H9 (cell line): ENCODE measurements around the gene CD4. TPM values are rescaled to one million over a fixed set of nuclear protein-coding genes. Genes with fewer than 3 reads are reported as not detected.
A peak's percentile ranks its signal among the peaks of the same experiment; 100 is the strongest.

Experiments used
- DNase-seq: peaks from one replicate; pipeline ENCODE4 v3.0.0-alpha.2; 2017
- H2AFZ ChIP-seq: one replicate; pipeline ENCODE4 v1.6.1; 2013; ENCODE audit warnings: mild to moderate bottlenecking, low read length, control low read depth, moderate library complexity
- H2AK5ac ChIP-seq: 2 replicates; pipeline ENCODE4 v1.6.1; 2013; ENCODE audit warnings: low read length, control low read depth, mixed read lengths; ENCODE audit not compliant: insufficient read length
- H2BK120ac ChIP-seq: one replicate; pipeline ENCODE4 v1.6.1; 2013; ENCODE audit warnings: low read depth, mild to moderate bottlenecking, low read length, control low read depth, inconsistent platforms; ENCODE audit not compliant: poor library complexity, severe bottlenecking
- H2BK12ac ChIP-seq: 2 replicates; pipeline ENCODE4 v1.6.1; 2013; ENCODE audit warnings: low read length, control low read depth, mixed read lengths, low read depth; ENCODE audit not compliant: insufficient read length
- H2BK15ac ChIP-seq: 2 replicates; pipeline ENCODE4 v1.6.1; 2013; ENCODE audit warnings: low read depth, low read length, control low read depth
- H2BK20ac ChIP-seq: one replicate; pipeline ENCODE4 v1.6.1; 2013; ENCODE audit warnings: low read depth, mild to moderate bottlenecking, low read length, control low read depth, inconsistent platforms; ENCODE audit not compliant: poor library complexity, severe bottlenecking
- H2BK5ac ChIP-seq: 2 replicates; pipeline ENCODE4 v1.6.1; 2013; ENCODE audit warnings: low read length, control low read depth, mixed read lengths; ENCODE audit not compliant: insufficient read length
- H3K14ac ChIP-seq: 2 replicates; pipeline ENCODE4 v1.6.1; 2013; ENCODE audit warnings: low read length, control low read depth; ENCODE audit not compliant: insufficient read depth
- H3K18ac ChIP-seq: 2 replicates; pipeline ENCODE4 v1.6.1; 2013; ENCODE audit warnings: low read depth, mild to moderate bottlenecking, mixed read lengths, low read length, control low read depth; ENCODE audit not compliant: insufficient read length
- H3K23ac ChIP-seq: 2 replicates; pipeline ENCODE4 v1.6.1; 2013; ENCODE audit warnings: low read length, control low read depth, mixed read lengths, low read depth; ENCODE audit not compliant: insufficient read length
- H3K23me2 ChIP-seq: 2 replicates; pipeline ENCODE4 v1.6.1; 2013; ENCODE audit warnings: low read depth, mild to moderate bottlenecking, mixed read lengths, low read length, control low read depth; ENCODE audit not compliant: insufficient read length, poor library complexity, severe bottlenecking
- H3K27ac ChIP-seq: 2 replicates; pipeline ENCODE4 v1.5.1; 2013; ENCODE audit warnings: low read length, control low read depth, mixed read lengths, low read depth; ENCODE audit not compliant: insufficient read length
- H3K27me3 ChIP-seq: 2 replicates; pipeline ENCODE4 v1.6.1; 2013; ENCODE audit warnings: low read length, control low read depth, inconsistent platforms; ENCODE audit not compliant: insufficient read depth
- H3K4ac ChIP-seq: 2 replicates; pipeline ENCODE4 v1.6.1; 2013; ENCODE audit warnings: low read depth, mild to moderate bottlenecking, control low read depth, inconsistent platforms, low read length, moderate library complexity
- H3K4me1 ChIP-seq: 2 replicates; pipeline ENCODE4 v1.6.1; 2013; ENCODE audit warnings: low read length, control low read depth, inconsistent platforms; ENCODE audit not compliant: insufficient read depth
- H3K4me2 ChIP-seq: 2 replicates; pipeline ENCODE4 v1.6.1; 2013; ENCODE audit warnings: low read length, control low read depth, mixed read lengths; ENCODE audit not compliant: insufficient read length, insufficient read depth
- H3K56ac ChIP-seq: 2 replicates; pipeline ENCODE4 v1.6.1; 2013; ENCODE audit warnings: low read depth, mild to moderate bottlenecking, mixed read lengths, low read length, control low read depth; ENCODE audit not compliant: insufficient read length
- H3K79me1 ChIP-seq: 2 replicates; pipeline ENCODE4 v1.6.1; 2013; ENCODE audit warnings: low read depth, mild to moderate bottlenecking, moderate library complexity, low read length, control low read depth, inconsistent platforms; ENCODE audit not compliant: insufficient read depth, poor library complexity, severe bottlenecking
- H3K79me2 ChIP-seq: 2 replicates; pipeline ENCODE4 v1.6.1; 2013; ENCODE audit warnings: low read length, control low read depth, inconsistent platforms; ENCODE audit not compliant: insufficient read depth
- H3K9ac ChIP-seq: 2 replicates; pipeline ENCODE4 v1.6.1; 2013; ENCODE audit warnings: low read length, control low read depth, mixed read lengths; ENCODE audit not compliant: insufficient read length; ENCODE audit errors: extremely low read depth
- H3K9me3 ChIP-seq: one replicate; pipeline ENCODE4 v1.6.1; 2013; ENCODE audit warnings: low read depth, low read length, inconsistent platforms; ENCODE audit not compliant: control insufficient read depth
- H3T11ph ChIP-seq: one replicate; pipeline ENCODE4 v1.6.1; 2013; ENCODE audit warnings: mild to moderate bottlenecking, low read length, control low read depth, inconsistent platforms
- H4K20me1 ChIP-seq: one replicate; pipeline ENCODE4 v1.6.1; 2013; ENCODE audit not compliant: control insufficient read depth, insufficient read length, insufficient read depth
- H4K5ac ChIP-seq: 2 replicates; pipeline ENCODE4 v1.6.1; 2013; ENCODE audit warnings: low read depth, mild to moderate bottlenecking, mixed read lengths, low read length, control low read depth; ENCODE audit not compliant: insufficient read length
- H4K8ac ChIP-seq: replicated peaks from 2 replicates; pipeline ENCODE4 v1.6.1; 2013; ENCODE audit warnings: low read length, control low read depth, mixed read lengths, low read depth; ENCODE audit not compliant: insufficient read length
- H4K91ac ChIP-seq: 2 replicates; pipeline ENCODE4 v1.6.1; 2013; ENCODE audit warnings: low read depth, mild to moderate bottlenecking, moderate library complexity, mixed read lengths, low read length, control low read depth; ENCODE audit not compliant: insufficient read length
- H3K27ac Mint-ChIP-seq, 3 experiments: 2 replicates in 2 of 3; 3 replicates in 1 of 3; pipeline ENCODE4 v1.8.0; 2020 to 2021; ENCODE audit warnings: mixed read lengths in 3 of 3, mild to moderate bottlenecking in 1 of 3, moderate library complexity in 1 of 3
- H3K27me3 Mint-ChIP-seq: 2 replicates; pipeline ENCODE4 v1.8.0; 2021; ENCODE audit warnings: low read depth, mild to moderate bottlenecking, moderate library complexity, mixed read lengths
- H3K36me3 Mint-ChIP-seq, 3 experiments: 2 replicates in 2 of 3; 3 replicates in 1 of 3; pipeline ENCODE4 v1.8.0; 2020 to 2021; ENCODE audit warnings: low read depth in 3 of 3, mixed read lengths in 3 of 3; ENCODE audit not compliant: insufficient read depth in 1 of 3
- H3K4me1 Mint-ChIP-seq, 2 experiments: 2 replicates each; pipeline ENCODE4 v1.8.0; 2020; ENCODE audit warnings: mixed read lengths in 2 of 2
- H3K4me3 Mint-ChIP-seq, 2 experiments: 2 replicates in 1 of 2; 3 replicates in 1 of 2; pipeline ENCODE4 v1.8.0; 2020 to 2021; ENCODE audit warnings: mild to moderate bottlenecking in 2 of 2, mixed read lengths in 2 of 2, moderate library complexity in 1 of 2
- H3K9me3 Mint-ChIP-seq, 2 experiments: 2 replicates in 1 of 2; 3 replicates in 1 of 2; pipeline ENCODE4 v1.8.0; 2020; ENCODE audit warnings: mild to moderate bottlenecking in 2 of 2, mixed read lengths in 2 of 2, moderate library complexity in 1 of 2
- WGBS: extraction: QIAGEN DNeasy Blood & Tissue Kit; methylation state at CpG from one replicate; pipeline ENCODE4 v1.1.7; 2013; ENCODE audit warnings: missing lambda C conversion rate, low lambda C conversion rate, mixed read lengths; ENCODE audit not compliant: insufficient read length; ENCODE audit errors: extremely low coverage; 5-methylcytosine and 5-hydroxymethylcytosine counted together
- total RNA-seq: library from RNA; stranded (reverse); gene quantifications from 2 replicates; pipeline ENCODE4 v1.2.1, GENCODE V29; 2021
- TF ChIP-seq, protein P1 (sequence below): fragments of 200-600 bp; sonication (generic); conservative IDR thresholded peaks from 3 replicates; pipeline ENCODE4 v1.8.0; 2021; ENCODE audit warnings: antibody characterized with exemption, mild to moderate bottlenecking

The CD4 gene
- total RNA-seq, 1 experiment from 2014 or later = 1.1 TPM

DNA sequence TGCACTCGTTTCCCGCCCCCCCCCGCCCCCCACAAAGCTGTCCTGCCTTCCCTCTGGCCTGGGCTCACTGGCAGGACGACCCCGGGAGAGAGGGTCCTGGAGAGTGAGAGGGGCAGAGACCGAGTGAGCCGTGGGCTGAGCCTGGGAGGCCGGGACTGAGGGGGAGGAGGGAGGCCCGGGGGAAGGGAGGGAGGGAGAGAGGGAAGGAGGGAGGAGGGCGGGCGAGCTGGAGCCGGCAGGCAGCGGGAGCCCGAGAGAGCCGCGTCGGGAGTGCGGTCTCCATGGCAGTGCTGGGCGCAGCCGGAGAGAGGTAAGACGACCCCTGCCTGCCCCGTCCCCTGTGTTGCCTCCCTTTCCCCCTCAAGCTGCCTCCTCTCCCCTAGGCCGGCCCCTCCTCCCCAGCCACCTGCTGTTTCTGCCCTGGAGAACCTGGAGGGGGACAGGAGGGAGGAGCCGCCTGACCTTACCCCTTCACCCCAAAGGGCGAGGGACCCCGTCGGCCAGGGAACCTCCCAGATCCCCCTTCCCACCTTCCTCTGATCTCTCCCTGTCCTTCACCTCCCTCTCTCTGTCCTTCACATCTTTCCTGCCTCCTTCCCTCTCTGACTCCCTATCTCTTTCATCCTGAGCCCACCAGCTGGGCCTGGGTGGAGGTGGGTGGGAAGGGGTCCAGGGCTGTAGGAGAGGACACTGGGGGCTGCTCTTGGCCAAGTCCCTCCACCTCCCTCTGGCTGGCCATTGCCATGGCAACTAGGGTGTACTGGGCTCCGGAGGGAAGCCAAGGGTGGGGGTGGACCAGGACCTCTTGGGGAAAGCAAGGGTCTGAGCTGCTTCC lies 32.5 kb downstream of the CD4 start, which contains the start of gene GPR162:
Gene GPR162, plus strand, starts transcription at position 231 of the 835 bp plus-strand sequence. CDS start 2,078 bp downstream, outside the sequence.
- Histone ChIP-seq H4K20me1 (peaks cover 4% of the 10 kb centered on the region), H2AFZ (no peak within 1 kb of the TSS), H3K23me2 (peaks cover 11% of the 10 kb centered on the region), H3K9me3 (no peaks in the 10 kb centered on the region), H3K4ac (no peak within 1 kb of the TSS), H2AK5ac (no peak within 1 kb of the TSS), H3K27ac (no peak within 1 kb of the TSS), H2BK120ac (no peak within 1 kb of the TSS), H4K8ac (no peak within 1 kb of the TSS), H4K5ac (no peak within 1 kb of the TSS), H2BK12ac (no peak within 1 kb of the TSS), H3K23ac (no peak within 1 kb of the TSS), H2BK20ac (no peak within 1 kb of the TSS), H3K4me2 (peak within 1 kb of the TSS; percentile 62), H2BK5ac (no peak within 1 kb of the TSS), H3K79me2 (no peaks in the 10 kb centered on the region), H3K27me3 (peaks cover 4% of the 10 kb centered on the region; the same call in 1 of the 2 replicates), H3T11ph (no peak within 1 kb of the TSS), H3K56ac (no peak within 1 kb of the TSS), H3K18ac (no peak within 1 kb of the TSS), H4K91ac (no peak within 1 kb of the TSS), H3K9ac (no peak within 1 kb of the TSS), H2BK15ac (no peak within 1 kb of the TSS), H3K4me1 (peaks cover 7% of the 10 kb centered on the region; the same call in 1 of the 2 replicates), H3K14ac (0 out of 2 replicates have a peak within 1 kb of the TSS, but pooled peaks have one; percentile 18), H3K79me1 (no peaks in the 10 kb centered on the region)
- TF ChIP-seq, protein P1, sequence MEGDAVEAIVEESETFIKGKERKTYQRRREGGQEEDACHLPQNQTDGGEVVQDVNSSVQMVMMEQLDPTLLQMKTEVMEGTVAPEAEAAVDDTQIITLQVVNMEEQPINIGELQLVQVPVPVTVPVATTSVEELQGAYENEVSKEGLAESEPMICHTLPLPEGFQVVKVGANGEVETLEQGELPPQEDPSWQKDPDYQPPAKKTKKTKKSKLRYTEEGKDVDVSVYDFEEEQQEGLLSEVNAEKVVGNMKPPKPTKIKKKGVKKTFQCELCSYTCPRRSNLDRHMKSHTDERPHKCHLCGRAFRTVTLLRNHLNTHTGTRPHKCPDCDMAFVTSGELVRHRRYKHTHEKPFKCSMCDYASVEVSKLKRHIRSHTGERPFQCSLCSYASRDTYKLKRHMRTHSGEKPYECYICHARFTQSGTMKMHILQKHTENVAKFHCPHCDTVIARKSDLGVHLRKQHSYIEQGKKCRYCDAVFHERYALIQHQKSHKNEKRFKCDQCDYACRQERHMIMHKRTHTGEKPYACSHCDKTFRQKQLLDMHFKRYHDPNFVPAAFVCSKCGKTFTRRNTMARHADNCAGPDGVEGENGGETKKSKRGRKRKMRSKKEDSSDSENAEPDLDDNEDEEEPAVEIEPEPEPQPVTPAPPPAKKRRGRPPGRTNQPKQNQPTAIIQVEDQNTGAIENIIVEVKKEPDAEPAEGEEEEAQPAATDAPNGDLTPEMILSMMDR = no peak
- peak; percentile 91 for DNase-seq
- H3K27ac Mint-ChIP-seq = peak within 1 kb of the TSS; percentile 63 to 93 (median 91)
- no CpG with 5 or more reads among the region's 28 CpGs for WGBS
- peaks cover 10 to 12% (median 10%) of the 10 kb centered on the region in 3 experiments; a peak in 6 of 7 replicates for H3K36me3 Mint-ChIP-seq
- H3K27me3 Mint-ChIP-seq = peaks cover 62% of the 10 kb centered on the region
- peaks cover 0 to 2% of the 10 kb centered on the region in 2 experiments; a peak in 1 of 5 replicates for H3K9me3 Mint-ChIP-seq
- peak within 1 kb of the TSS; percentile 73 to 85 for H3K4me3 Mint-ChIP-seq
- peaks cover 67 to 76% of the 10 kb centered on the region in 2 experiments for H3K4me1 Mint-ChIP-seq
